Stimulated activated CD4-positive, alpha-beta T cell treated with anti-CD3 and anti-CD28 coated beads, Interleukin-12 subunit alpha, Interleukin-12 subunit beta, amount 100 ng/mL, for 48 hours (primary cell): Measurements from ENCODE around the gene PSORS1C2.

Experiments used
- DNase-seq, 3 donors: peaks; one replicate each; pipeline ENCODE4 v3.0.0-alpha.2; 2020; ENCODE audit warnings: low read depth in 2 of 3, low spot score in 1 of 3

PSORS1C2 gene

DNA sequence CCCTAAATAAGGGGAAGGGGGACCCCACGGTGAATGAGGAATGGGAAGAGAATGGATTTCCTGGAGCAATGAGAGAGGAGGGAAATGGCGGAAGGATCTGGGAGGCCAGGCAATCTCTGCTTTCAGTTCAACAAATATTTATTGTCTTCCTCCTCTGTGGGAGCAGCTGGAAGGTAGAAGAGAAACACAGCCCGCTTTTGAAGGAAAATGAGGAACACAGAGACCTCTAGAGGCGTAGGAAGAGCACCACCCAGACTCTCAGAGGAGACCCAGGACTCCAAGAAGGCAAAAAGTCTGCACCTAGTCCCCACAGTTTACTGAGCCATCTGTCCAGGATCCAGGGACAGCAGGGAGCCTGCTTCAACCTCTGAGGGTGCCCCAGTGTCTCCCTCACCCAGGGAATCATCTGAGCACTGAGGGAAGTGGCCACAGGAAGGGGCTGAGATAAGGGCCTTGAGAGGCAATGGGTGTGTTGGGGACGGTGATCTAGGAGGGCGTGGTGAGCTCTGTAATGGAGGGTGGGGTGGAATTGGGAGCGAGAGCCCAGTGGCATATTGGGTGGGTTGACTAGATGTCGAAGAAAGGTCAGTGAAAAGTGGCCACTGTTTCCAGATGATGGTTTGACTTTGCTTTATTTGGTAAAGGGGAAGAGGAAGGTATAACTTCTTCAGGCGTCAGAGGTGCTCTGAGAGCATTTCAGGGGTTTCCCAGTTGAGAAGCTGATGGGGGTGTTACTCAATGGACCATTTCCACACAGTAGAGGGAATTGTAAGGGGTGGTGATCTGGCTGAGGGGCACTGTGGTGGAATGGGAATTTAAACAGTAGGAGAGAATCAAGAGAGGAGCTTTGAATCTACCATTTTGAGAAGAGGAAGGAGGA, 23.7 kb downstream of the PSORS1C2 start:
- no peak for DNase-seq

DNA sequence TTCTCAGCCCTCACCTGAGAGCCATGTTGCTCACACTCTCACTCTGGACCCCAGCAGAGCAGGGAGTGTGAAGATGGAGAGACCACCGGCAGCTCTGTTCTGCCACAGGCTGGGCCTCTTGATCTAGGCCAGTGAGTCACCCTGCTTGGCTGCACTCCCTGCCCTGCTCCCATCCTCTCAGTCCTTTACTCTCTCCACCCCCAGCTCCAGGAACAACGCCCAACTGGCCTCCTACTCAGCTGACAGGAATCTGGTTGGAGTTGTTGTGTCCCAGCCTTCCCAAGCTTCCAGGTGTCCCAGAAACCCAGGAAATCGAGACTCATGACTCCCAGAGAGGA, 24.4 kb downstream of the PSORS1C2 start, which contains the start of gene PSORS1C1:
TSS of gene PSORS1C1 (plus strand) at position 260 of the 338 bp plus-strand sequence. CDS start 14,833 bp downstream, outside the sequence.
- no peak for DNase-seq

DNA sequence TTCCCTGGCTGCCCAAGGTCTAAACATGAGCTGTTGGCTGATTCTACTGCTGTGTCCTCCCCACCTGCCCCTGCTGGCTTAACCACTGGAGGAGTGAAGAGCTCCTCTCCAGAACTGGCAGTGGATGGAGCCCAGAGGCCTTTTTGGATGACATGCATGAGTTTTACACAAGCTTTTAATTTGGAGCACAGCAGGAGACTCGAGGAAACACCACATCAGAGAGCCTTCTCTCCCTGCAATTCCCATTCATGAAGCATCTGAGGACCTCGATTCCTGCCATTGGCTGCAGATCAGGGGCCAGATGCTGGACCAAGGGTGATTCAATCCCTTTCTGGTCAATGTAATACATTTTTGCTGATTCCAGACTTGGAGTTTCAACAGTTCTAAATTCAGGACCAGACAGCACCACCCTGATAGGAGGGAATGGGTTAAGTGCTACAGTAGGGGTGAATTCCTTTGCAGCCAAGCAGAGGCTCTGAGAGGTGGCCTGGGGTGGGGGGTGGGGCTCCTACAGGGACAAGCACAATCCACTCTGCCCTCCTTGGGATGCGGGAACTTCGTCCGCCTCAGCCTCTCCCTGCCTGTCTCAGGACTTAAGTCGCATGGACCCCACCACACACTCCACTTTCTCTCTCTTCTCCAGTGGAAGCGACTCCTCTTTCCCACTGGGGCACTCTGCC, 24.9 kb downstream of the PSORS1C2 start:
- DNase-seq: no peak

DNA sequence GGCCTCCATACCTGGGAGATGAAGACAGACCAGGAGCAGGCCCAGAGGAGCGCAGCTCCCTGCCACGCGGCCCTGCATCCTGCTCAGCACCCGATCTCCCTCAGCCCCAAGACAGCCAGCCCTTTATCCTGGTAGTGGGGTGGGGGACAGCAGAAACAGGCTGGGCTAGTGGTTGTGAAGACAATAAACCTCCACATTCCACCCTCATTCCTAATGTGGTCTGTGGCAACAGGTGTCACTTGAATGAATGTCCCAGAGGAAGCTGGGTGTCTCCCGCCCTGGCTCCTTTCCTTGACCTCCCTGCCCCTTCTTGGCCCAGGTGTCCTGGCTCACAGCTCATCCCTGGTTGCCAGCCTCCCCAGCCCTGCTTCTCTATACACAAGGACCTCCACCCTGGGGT, 26.4 kb downstream of the PSORS1C2 start, which contains the start of gene C6orf15:
TSS of gene C6orf15 (minus strand) at position 98 of the 400 bp plus-strand sequence. CDS start at position 78, 20 bp downstream.
- no peak for DNase-seq

DNA sequence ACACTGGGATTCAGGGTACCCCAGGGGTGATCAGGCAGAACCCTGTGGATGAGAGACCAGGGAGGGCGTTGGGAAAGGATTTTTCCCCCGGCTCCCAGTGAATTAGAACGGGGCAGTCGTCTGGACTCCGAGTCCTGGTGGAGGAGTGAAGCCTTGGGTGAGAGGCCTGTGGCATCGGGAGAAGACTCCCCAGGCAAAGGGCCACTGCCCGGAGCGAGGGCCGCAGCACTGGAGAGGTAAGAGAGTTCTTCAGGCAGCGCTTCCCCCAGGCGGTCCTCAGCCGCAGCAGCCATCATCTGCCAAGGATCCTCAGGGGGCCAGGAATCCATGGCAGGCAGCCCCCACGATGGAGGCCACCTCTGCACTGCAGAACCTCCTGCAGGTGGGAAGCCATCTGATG, 27.2 kb downstream of the PSORS1C2 start:
- no peak for DNase-seq

DNA sequence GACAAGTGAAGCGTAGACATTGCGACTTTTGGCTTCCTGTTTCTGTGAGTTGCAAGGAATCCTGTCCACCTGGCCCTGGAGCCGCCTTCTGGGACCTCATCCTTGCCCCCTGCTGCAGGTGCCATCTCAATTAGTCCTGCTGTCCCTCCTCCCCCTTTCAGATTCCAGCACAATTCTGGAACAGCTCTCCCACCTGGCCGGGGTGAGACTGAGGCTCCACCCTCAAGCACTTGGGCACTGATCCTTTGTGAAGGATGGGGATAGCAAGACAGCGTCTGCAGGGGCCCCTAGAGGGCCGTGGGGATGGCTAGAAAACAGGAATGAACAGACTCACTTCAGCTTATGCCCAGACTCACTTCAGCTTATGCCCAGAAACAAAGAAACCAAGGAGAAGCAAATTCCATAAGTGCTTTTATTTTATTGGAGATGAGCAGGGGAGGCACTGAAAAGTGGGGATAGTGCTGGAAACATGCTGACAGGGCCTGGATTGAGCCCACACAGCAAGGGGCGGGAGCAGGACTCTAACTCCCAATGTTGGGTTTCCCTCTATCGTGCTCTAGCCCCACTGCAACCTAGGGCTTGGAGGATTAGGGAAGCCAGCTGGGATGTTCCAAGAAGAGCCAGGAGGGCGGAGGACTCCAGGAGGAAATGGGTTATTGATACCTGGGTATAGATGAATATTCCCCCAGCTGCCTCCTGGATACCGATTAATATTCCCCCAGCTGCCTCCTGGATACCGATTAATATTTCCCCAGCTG, 27.9 kb downstream of the PSORS1C2 start:
- no peak for DNase-seq

DNA sequence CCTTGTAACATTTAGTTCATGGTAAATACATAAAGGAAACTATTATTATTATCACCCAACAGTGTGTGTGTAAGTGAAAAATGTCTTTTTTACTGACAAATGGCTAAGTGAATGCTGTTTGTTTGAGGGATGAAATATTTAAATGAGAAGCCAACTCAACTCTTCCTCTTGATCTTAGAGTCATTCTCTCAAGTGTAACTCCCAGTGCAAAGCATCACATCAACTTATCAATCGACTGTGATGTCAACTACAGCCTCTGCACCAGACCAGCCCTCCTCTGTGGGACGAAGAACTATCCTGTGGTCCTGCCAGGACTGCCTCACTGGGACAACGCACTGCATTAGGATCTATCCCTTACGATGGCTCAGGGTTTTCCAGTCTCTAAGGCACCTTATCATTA, 31.8 kb downstream of the PSORS1C2 start:
- no peak for DNase-seq

DNA sequence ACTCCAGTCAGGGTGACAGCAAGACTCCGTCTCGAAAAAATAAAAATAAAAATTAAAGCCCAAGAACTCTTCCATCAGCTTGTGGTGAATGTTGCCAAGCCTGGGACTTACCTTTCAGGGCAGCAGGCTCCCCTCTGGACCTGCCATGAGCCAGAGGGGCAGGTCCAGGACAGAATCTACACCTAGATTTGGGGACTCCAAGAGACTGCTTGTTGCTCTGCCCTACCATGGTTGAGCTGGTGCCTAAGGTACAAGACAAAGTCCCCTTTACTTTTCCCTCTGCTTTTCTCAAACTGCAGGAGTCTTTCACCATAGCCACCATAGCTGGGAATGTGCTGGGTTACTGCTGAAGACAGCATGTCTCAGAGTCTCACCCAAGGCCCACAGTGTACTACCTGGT, 35.7 kb downstream of the PSORS1C2 start:
- DNase-seq: no peak

DNA sequence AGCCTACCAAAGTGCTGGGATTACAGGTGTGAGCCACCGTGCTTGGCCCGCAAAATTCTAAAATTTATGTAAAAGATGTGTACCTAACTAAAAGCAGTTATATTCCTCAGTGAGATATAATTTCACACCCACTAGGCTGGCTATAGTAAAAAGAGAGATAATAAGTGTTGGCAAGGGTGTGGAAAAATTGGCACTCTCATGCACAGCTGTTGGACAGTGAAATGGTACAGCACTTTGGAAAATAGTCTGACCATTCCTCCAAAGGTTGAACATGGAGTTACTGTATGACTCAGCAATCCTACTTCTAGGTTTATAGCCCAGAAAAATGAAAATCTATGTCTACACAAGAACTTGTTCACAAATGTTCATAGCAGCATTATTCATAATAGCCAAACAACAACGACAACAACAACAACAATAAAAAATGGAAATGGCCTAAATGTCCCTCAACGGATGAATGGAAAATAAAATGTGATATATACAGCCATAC, 40.4 kb downstream of the PSORS1C2 start:
- no peak for DNase-seq

DNA sequence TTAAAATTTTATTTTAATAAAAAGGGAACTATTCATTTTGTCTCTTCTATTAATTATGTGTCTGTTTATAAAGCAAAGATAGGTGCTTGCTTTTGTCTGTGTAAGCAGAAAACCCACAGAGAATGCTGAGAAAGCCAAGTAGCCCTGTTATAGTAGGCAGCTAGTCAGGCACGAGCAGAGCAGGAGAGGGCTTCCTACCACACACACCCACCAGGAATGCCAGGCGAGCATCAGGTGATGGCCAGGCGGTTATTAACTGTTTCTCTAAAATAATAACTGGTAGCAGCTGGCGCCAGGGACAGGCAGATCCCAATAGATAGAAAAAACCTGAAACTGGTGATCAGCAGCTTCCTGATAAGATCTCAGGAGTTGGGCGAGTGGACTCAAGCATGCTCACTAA, 42.2 kb downstream of the PSORS1C2 start:
- no peak for DNase-seq

DNA sequence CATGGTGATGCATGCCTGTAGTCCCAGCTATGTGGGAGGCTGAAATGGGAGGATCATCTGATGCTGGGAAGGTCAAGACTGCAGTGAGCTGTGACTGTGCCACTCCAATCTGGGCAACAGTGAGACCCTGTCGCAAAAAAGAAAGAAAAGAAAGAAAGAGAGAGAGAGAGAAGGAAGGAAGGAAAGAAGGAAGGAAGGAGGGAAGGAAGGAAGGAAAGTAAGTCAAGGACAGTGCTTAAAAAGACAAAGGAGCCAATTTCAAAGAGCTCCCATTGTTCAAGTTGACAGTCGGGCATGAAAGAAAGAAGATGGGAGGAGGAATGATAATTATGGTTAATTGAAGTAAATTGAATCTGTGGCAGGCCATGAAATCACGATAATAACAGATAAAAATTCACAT, 42.7 kb downstream of the PSORS1C2 start:
- no peak for DNase-seq

DNA sequence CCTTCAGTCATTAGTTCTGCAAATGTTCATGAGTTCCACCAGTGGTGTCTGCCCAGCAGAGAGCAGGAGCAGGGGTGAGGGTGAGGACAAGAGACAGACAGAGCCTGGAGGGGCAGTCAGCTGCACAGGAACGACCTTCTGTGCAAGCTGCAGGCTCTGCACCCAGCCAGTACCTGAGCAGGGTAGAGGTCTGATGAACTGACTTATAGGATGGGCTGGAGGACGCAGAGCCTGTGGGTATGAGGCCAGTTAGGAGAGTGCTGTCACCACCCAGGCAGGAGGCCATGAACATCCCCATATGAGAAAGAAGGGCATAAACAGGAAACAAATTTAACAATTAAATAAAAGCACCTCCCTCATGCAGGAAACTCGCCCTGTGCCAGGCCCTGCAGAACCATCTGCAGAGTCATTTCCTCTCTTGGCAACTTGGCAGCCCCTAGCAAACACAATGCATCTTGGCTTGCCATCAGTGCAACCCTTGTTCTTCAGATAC, 44.4 kb downstream of the PSORS1C2 start:
- DNase-seq: no peak

DNA sequence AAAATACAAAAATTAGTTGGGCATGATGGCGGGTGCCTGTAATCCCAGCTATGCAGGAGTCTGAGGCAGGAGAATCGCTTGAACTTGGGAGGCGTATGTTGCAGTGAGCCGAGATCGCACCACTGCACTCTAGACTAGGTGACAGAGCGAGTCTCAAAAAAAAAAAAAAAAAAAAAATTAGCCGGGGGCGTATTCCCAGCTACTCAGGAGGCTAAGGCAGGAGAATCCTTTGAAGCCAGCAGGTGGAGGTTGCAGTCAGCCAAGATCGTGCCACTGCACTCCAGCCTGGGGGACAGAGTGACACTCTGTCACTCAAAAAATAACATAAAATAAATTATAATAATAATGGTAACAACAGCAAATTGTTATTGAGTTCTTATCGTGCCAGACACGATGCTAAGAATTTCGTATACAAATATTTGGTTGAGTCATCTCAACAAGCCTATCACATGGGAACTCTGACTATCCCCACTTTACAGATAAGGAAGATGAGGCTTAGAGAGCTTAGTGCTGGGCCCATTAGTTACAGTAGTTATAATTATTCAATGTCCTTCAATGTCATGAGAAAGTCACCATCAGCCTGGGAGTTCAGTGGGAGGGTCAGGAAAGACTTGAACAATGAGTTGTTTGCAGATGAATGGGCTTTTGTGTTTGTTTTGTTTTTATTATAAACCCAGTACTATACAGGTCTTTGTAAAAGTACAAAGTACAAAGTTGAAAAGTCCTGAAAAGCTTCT, 45.9 kb downstream of the PSORS1C2 start:
- no peak for DNase-seq

DNA sequence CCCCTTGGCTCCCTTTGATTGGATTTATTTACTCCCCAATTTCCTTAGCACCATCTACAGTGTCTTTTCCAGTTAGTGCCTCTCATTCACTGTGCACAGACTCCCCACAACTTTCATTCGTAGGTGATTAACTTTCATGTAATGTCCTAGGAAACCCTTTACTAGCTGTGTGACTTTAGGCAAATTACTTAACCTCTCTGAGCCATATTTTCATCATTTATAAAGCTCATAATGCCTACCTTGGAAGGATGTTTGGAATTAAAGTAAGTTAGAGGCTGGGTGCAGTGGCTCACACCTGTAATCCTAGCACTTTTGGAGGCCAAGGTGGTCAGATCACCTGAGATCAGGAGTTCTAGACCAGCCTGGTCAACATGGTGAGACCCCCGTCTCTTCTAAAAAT, 46.6 kb downstream of the PSORS1C2 start:
- DNase-seq: no peak

DNA sequence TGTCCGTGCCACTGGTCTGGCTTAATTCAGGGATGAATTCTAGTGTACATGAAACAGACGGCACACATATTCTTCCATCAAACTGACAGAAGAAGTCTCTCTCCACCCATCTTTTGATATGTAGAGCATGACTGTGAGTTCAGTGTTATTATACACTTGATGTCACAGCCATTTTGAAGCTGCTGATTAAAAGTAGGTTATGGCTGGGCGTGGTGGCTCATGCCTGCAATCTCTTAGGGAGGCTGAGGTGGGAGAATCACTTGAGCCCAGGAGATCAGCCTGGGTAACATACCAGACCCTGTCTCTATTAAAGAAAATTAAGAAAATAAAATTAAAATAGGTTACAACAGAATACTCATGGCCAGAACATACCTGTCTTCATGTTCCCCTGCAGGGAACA, 47.2 kb downstream of the PSORS1C2 start:
- DNase-seq: no peak

DNA sequence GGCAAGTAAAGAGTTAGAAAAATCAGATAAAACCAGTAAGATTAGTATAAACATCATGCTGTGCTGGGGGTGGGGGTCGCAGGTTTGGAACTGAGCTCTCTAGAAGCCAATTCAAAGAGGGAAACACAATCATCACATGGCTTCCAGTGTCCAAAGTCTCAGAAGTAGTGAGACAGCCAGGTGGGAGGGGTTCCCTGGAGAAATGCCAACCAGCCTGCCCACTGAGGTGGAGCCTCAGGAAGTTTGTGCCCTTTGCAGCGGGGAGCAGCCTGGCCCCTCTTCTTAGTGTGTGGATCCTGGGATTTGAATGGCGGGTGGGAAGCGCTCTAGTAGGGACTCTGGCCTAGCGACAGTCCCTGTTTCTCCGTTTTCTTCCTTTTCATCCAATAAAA, 47.9 kb downstream of the PSORS1C2 start:
- DNase-seq: no peak

DNA sequence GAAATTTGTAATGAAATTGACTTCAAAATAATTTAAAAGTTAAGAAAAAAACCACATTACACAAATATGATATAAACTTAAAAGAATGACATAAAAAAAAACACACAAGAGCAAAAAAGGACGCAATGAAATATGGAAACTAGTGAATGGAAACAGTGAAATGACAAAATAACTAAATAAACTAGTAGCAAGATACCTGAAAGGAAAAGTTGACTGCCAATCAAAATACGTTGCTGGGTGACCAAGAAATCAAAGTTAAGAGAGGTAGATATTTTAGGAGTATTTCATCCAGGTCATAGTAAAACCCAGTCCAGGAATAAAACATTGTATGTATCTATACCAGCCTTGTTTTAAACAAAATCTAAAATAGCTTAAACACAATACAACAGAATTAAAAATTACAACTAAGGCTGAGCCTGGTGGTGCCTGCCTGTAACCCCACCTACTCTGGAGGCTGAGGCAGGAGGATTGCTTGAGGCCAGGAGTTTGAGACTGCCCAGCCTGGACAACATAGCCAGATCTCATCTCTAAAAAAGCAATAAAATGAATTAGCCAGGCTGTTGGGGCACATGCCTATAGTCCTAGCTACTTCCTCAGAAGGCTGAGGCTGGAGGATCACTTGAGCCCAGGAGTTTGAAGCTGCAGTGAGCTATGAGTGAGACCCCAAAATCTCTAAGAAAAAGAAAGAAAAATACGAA, 48.4 kb downstream of the PSORS1C2 start:
- no peak for DNase-seq
